ENCODE measurements around the gene GBA2.

DNA sequence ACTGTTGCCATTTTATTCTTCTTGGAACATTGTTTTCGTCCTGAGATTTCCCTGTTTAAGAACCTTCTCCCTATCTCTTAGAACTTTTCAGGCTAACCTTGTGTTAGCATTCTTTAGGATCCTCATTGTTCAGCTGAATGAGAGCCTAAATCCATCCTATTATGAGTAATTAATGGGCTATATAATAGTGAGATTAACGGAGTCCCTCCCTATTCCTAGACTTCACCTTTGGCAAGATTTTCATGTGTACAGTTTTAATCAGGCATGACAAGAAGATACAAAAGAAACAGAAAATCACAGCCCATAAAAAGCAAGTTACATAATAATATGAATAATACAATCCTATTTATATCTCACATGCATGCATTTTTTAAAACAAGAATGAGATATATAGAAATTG is 14.2 kb upstream of the GBA2 start:
- TF ChIP-seq POLR2AphosphoS5 (IDR thresholded peaks at IDR 0.05; ENCODE audit: low read depth, low read length) (no peak), TAF1 (IDR thresholded peaks at IDR 0.05; ENCODE audit: low read depth, low read length) (no peak), POLR2A (IDR thresholded peaks at IDR 0.05; ENCODE audit: low read depth, low read length) (no peak), POU2F2 (IDR thresholded peaks at IDR 0.05; ENCODE audit: low read depth, low read length) (no peak), PAX5 (IDR thresholded peaks at IDR 0.05; ENCODE audit: insufficient read depth, low read length, severe bottlenecking) (no peak), SPI1 (IDR thresholded peaks at IDR 0.05; ENCODE audit: low read depth, low read length) (no peak)
